Gastrocnemius medialis (tissue), 4 donors: Measurements from ENCODE around the gene MAPK1. TPM values are rescaled to one million over a fixed set of nuclear protein-coding genes. Genes with fewer than 3 reads are reported as not detected.
"Not testable (repeated sequence)": the region's sequence is repeated elsewhere in the genome, so short reads cannot be mapped to it uniquely, and the experiment has no call there.

Experiments used
- ATAC-seq, 2 donors: fragments of 150-250 bp; one replicate each; pipeline ENCODE4 v1.9.1; 2016
- DNase-seq, 2 donors: peaks; one replicate each; pipeline ENCODE4 v3.0.0-alpha.2; 2019
- H3K27ac ChIP-seq, 4 donors: fragments of 200-600 bp; sonication (generic); 1 replicate in 1 of 4; 2 replicates in 3 of 4; pipeline ENCODE4 v1.5.1; 2016 to 2018; ENCODE audit warnings: mild to moderate bottlenecking in 2 of 4, moderate library complexity in 1 of 4
- H3K27me3 ChIP-seq, 3 donors: fragments of 200-600 bp; sonication (generic) in 2 of 3; 1 replicate in 1 of 3; 2 replicates in 2 of 3; pipeline versions ENCODE4 v1.5.1 to v1.6.0; 2016 to 2019; ENCODE audit warnings: mild to moderate bottlenecking in 1 of 3, moderate library complexity in 1 of 3
- H3K36me3 ChIP-seq, 2 donors: fragments of 200-600 bp; sonication (generic) in 1 of 2; one replicate each; pipeline ENCODE4 v1.5.1; 2017 to 2018
- H3K4me1 ChIP-seq, 2 donors: fragments of 200-600 bp; sonication (generic) in 1 of 2; one replicate each; pipeline ENCODE4 v1.5.1; 2016 to 2017; ENCODE audit warnings: mild to moderate bottlenecking in 2 of 2
- H3K4me3 ChIP-seq, 4 donors: fragments of 200-600 bp; sonication (generic) in 3 of 4; 1 replicate in 1 of 4; 2 replicates in 3 of 4; pipeline ENCODE4 v1.5.1; 2016 to 2019; ENCODE audit warnings: mild to moderate bottlenecking in 2 of 4
- H3K9me3 ChIP-seq, 3 donors: fragments of 200-600 bp; sonication (generic) in 2 of 3; 1 replicate in 1 of 3; 2 replicates in 2 of 3; pipeline ENCODE4 v1.5.1; 2016 to 2019
- CTCF ChIP-seq, 5 experiments: fragments of 450-650 bp in 3 of 5; fragments of 200-600 bp in 2 of 5; sonication (generic) in 2 of 5; IDR thresholded peaks in 4 of 5; conservative IDR thresholded peaks in 1 of 5; 1 replicate in 4 of 5; 2 replicates in 1 of 5; pipeline ENCODE4 v1.5.1; 2016 to 2019; ENCODE audit warnings: antibody characterized with exemption in 5 of 5, mild to moderate bottlenecking in 3 of 5, moderate library complexity in 3 of 5
- POLR2A ChIP-seq, 2 donors: fragments of 450-650 bp; IDR thresholded peaks; one replicate each; pipeline ENCODE4 v1.6.1; 2017; ENCODE audit warnings: antibody characterized with exemption in 2 of 2, mild to moderate bottlenecking in 2 of 2, moderate library complexity in 2 of 2
- in situ Hi-C, 4 donors: fragments of 200-750 bp; cut with MboI; loops; one replicate each; pipeline versions ENCODE4 v1.15.0 to v1.8.0; 2017; ENCODE audit warnings: low sequenced_read_pairs in 4 of 4
- intact Hi-C: fragments of 100-400 bp; cut with DNase I; formaldehyde crosslinking; loops from one replicate; pipeline ENCODE4 v1.15.1; 2023; ENCODE audit warnings: low total_unique reads
- total RNA-seq, 4 donors: library from RNA; depleted of rRNA; stranded (reverse); fragments of >200 nt; gene quantifications; one replicate each; pipeline versions ENCODE4 v1.1.0 to v1.2.3, GENCODE V29; 2016

Gene MAPK1
- total RNA-seq, 4 donors from 2014 or later = 39.8 to 79.5 (median 57.2) TPM

- Histone ChIP-seq H3K36me3 (no peaks in the 10 kb centered on the region), H3K27me3 (no peaks in the 10 kb centered on the region), H3K4me3 (no peak overlapping the region), H3K9me3 (no peaks in the 10 kb centered on the region), H3K27ac (no peak overlapping the region), H3K4me1 (peaks cover 52 to 55% of the 10 kb centered on the region in 2 donors)
- DNase-seq (no peak), ATAC-seq (no peak)
- in situ Hi-C loops = no loop called here
- TF ChIP-seq CTCF (IDR thresholded peaks at IDR 0.05 in 4 of 5, conservative IDR thresholded peaks at IDR 0.05 in 1 of 5) (no peak), POLR2A (IDR thresholded peaks at IDR 0.05) (no peak)
- intact Hi-C loops = no loop called here
Measured at GRCh38 chr22:21823740-21824444, 43.6 kb downstream of the MAPK1 start.

- H3K27me3 ChIP-seq = no peaks in the 10 kb centered on the region
- ATAC-seq = no peak
- DNase-seq = no peak
- H3K27ac ChIP-seq = no peak overlapping the region
- intact Hi-C loops (no loop called here), in situ Hi-C loops (no loop called here)
- TF ChIP-seq POLR2A (IDR thresholded peaks at IDR 0.05) (no peak), CTCF (IDR thresholded peaks at IDR 0.05 in 4 of 5, conservative IDR thresholded peaks at IDR 0.05 in 1 of 5) (no peak)
- H3K4me3 ChIP-seq = no peak overlapping the region
- no peaks in the 10 kb centered on the region for H3K9me3 ChIP-seq
- peaks cover 49 to 52% of the 10 kb centered on the region in 2 donors for H3K4me1 ChIP-seq
- no peaks in the 10 kb centered on the region for H3K36me3 ChIP-seq
Measured at GRCh38 chr22:21819183-21819770, 48.2 kb downstream of the MAPK1 start.

- Histone ChIP-seq H3K9me3 (no peaks in the 10 kb centered on the region), H3K27me3 (no peaks in the 10 kb centered on the region), H3K27ac (peak overlapping the region in 1 of 4 donors; percentile 12), H3K4me3 (no peak overlapping the region), H3K4me1 (peaks cover 44 to 55% of the 10 kb centered on the region in 2 donors), H3K36me3 (no peaks in the 10 kb centered on the region)
- TF ChIP-seq POLR2A (IDR thresholded peaks at IDR 0.05) (no peak), CTCF (IDR thresholded peaks at IDR 0.05 in 4 of 5, conservative IDR thresholded peaks at IDR 0.05 in 1 of 5) (no peak)
- no peak for DNase-seq
- no peak for ATAC-seq
- intact Hi-C loops (no loop called here), in situ Hi-C loops (no loop called here)
Measured at GRCh38 chr22:21818487-21819182, 48.8 kb downstream of the MAPK1 start.

GRCh38 chr22:21817497-21817853 is 50.0 kb downstream of the MAPK1 start:
- H3K36me3 ChIP-seq, H3K9me3 ChIP-seq, in situ Hi-C loops, ATAC-seq, DNase-seq, intact Hi-C loops, H3K4me3 ChIP-seq, H3K27me3 ChIP-seq: not testable (repeated sequence)
- Histone ChIP-seq H3K4me1 (peaks cover 39 to 54% of the 10 kb centered on the region in 2 donors), H3K27ac (peak overlapping the region; percentile 13 to 52 (median 34))

- Histone ChIP-seq H3K27ac (peak overlapping the region; percentile 13 to 52 (median 34)), H3K4me1 (peaks cover 39 to 54% of the 10 kb centered on the region in 2 donors), H3K9me3 (no peaks in the 10 kb centered on the region), H3K4me3 (no peak overlapping the region), H3K36me3 (no peaks in the 10 kb centered on the region), H3K27me3 (no peaks in the 10 kb centered on the region)
- no peak for TF ChIP-seq CTCF (IDR thresholded peaks at IDR 0.05 in 4 of 5, conservative IDR thresholded peaks at IDR 0.05 in 1 of 5)
- DNase-seq (no peak), ATAC-seq (peak; percentile 60 to 70)
- in situ Hi-C loops (no loop called here), intact Hi-C loops (no loop called here)
Measured at GRCh38 chr22:21816787-21817496, 50.5 kb downstream of the MAPK1 start.
